Tibial nerve (tissue), 3 donors: Measurements from ENCODE around the gene MITF.
A peak's percentile ranks its signal among the peaks of the same experiment; 100 is the strongest.

Experiments used
- EP300 ChIP-seq, 2 donors: sonication (generic); formaldehyde crosslinking; IDR thresholded peaks; one replicate each; pipeline ENCODE4 v1.6.1; 2017; ENCODE audit warnings: antibody characterized with exemption in 2 of 2, mild to moderate bottlenecking in 1 of 2
- POLR2A ChIP-seq, 2 donors: fragments of 450-650 bp; IDR thresholded peaks; one replicate each; pipeline ENCODE4 v1.6.1; 2017; ENCODE audit warnings: antibody characterized with exemption in 2 of 2, mild to moderate bottlenecking in 2 of 2, moderate library complexity in 2 of 2

DNA sequence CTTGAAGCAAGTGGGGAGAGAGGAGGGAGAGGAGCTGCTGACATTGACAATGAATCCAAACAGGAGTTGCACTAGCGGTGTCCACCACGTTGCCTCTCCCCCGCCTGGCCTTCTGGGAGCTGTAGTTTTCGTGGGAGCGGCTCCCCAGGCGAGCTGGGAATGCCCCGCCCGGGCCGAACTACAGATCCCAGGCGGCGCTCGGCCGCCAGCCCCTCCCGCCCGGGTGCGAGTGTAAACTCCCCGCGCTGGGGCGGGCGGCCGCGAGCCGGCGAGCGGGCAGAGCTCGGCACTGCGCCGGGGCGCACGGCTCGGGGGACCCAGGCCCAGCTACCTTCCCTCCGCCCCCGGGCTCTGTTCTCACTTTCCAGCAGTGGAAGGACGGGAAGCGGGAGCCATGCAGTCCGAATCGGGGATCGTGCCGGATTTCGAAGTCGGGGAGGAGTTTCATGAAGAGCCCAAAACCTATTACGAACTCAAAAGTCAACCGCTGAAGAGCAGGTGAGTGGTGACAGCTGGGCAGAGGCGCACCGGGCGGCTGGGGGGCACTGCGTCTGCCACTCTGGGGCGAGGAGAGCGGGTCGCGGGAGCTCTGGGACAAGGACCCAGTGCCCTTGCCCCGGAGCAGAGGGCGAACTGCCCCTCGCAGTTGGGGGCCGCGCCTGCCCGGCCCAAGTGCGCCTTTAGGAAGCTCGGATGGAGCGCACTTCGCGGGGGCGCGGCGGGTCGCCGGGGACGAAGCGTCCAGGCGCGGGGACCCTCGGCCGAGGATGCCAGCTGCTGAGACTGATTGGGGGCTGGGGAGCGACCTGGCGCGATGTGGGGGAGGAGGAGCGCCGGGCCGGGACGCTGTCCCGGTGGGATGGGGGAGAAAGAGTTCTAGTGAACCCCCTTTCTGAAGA lies at the start of gene MITF:
- TF ChIP-seq EP300 (IDR thresholded peaks at IDR 0.05) (peak in 1 of 2 donors; percentile 58), POLR2A (IDR thresholded peaks at IDR 0.05) (peak; percentile 50 to 70)
